ENCODE data around the gene HAPLN1.

DNA sequence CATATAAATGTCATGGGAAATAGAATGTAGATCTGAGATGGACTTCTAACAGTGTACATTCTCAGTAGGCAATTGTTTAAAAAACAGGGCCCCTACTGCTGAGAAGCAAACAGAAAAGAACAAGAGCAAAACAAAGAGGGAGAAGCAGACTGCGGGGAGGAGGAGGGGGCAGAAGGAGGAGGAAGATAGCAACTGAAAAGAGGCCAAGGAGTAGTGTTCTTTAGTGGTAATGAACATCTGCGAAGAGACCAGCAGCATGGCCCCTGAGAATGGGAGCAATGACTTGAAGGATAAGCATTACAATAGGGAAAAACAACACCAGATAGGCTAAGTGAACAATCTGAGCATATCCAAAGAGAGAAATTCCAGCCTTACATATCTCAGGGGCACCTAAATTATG is 36.8 kb downstream of the HAPLN1 start:
- TF ChIP-seq SUZ12 (IDR thresholded peaks at IDR 0.05; ENCODE audit: extremely low read depth, insufficient read depth, insufficient read length) (no peak), YY1 (IDR thresholded peaks at IDR 0.05; ENCODE audit: insufficient read depth, insufficient read length) (no peak)
